WTC11 (cell line): ENCODE results near the gene RAPGEF1. TPM values are rescaled to one million over a fixed set of nuclear protein-coding genes. Genes with fewer than 3 reads are reported as not detected.

Experiments used
- ATAC-seq: fragments of 200-7000 bp; cut with Tn5 transposase; 2 replicates; pipeline ENCODE4 v1.10.0; 2021; ENCODE audit warnings: mild to moderate bottlenecking, moderate library complexity
- CTCF ChIA-PET: fragments of 300-600 bp; sonication (Branson Sonifier 250); formaldehyde crosslinking; loops from one replicate; lab custom pipeline; 2021; ENCODE audit warnings: antibody characterized with exemption; lab: Charles Lee
- POLR2A ChIA-PET: fragments of 350-600 bp; sonication (Branson Sonifier 250); formaldehyde crosslinking; loops from one replicate; lab custom pipeline; 2021; ENCODE audit warnings: antibody characterized with exemption; lab: Charles Lee
- DNase-seq: peaks from one replicate; pipeline ENCODE4 v3.0.0; 2021; ENCODE audit warnings: low spot score
- H3K27ac Mint-ChIP-seq: 2 replicates; pipeline ENCODE4 v1.8.0; 2021; ENCODE audit warnings: mixed read lengths
- H3K27me3 Mint-ChIP-seq: 2 replicates; pipeline ENCODE4 v1.8.0; 2021; ENCODE audit warnings: low read depth, mild to moderate bottlenecking, moderate library complexity, mixed read lengths
- H3K36me3 Mint-ChIP-seq: 2 replicates; pipeline ENCODE4 v1.8.0; 2021; ENCODE audit warnings: mixed read lengths
- H3K4me1 Mint-ChIP-seq: 2 replicates; pipeline ENCODE4 v1.8.0; 2022; ENCODE audit warnings: mixed read lengths
- H3K4me3 Mint-ChIP-seq: 2 replicates; pipeline ENCODE4 v1.8.0; 2021; ENCODE audit warnings: mild to moderate bottlenecking, moderate library complexity, mixed read lengths
- H3K9me3 Mint-ChIP-seq: 2 replicates; pipeline ENCODE4 v1.8.0; 2021; ENCODE audit warnings: mixed read lengths
- ARID4B ChIP-seq: sonication (generic); formaldehyde crosslinking; IDR thresholded peaks from 2 replicates; pipeline ENCODE4 v1.8.0; 2023; ENCODE audit warnings: missing genetic modification reagents, mild to moderate bottlenecking, borderline replicate concordance
- FOXK1 ChIP-seq: sonication (generic); formaldehyde crosslinking; IDR thresholded peaks from 2 replicates; pipeline ENCODE4 v1.8.0; 2022; ENCODE audit warnings: mild to moderate bottlenecking, moderate library complexity, missing genetic modification reagents
- HMGXB4 ChIP-seq: sonication (generic); formaldehyde crosslinking; IDR thresholded peaks from 2 replicates; pipeline ENCODE4 v1.8.1; 2023; ENCODE audit warnings: mild to moderate bottlenecking, moderate library complexity, missing genetic modification reagents
- IRF2 ChIP-seq: sonication (generic); formaldehyde crosslinking; IDR thresholded peaks from 2 replicates; pipeline ENCODE4 v1.8.0; 2022; ENCODE audit warnings: low read depth, missing genetic modification reagents, borderline replicate concordance
- NFATC4 ChIP-seq: fragments of 250-450 bp; sonication (Bioruptor Pico); IDR thresholded peaks from 2 replicates; pipeline ENCODE4 v1.9.0; 2021; ENCODE audit warnings: mild to moderate bottlenecking
- OVOL2 ChIP-seq: fragments of 250-450 bp; sonication (Bioruptor Pico); IDR thresholded peaks from 2 replicates; pipeline ENCODE4 v1.9.0; 2021; ENCODE audit warnings: mild to moderate bottlenecking, borderline replicate concordance
- RELA ChIP-seq: sonication (generic); formaldehyde crosslinking; IDR thresholded peaks from 2 replicates; pipeline ENCODE4 v1.8.1; 2022; ENCODE audit warnings: missing genetic modification reagents, mild to moderate bottlenecking, borderline replicate concordance
- RORB ChIP-seq: fragments of 250-450 bp; sonication (Bioruptor Pico); IDR thresholded peaks from 2 replicates; pipeline ENCODE4 v1.9.0; 2021; ENCODE audit warnings: mild to moderate bottlenecking
- SOX15 ChIP-seq: fragments of 250-450 bp; sonication (Bioruptor Pico); IDR thresholded peaks from 2 replicates; pipeline ENCODE4 v1.9.0; 2021; ENCODE audit warnings: mild to moderate bottlenecking
- STAT6 ChIP-seq: sonication (generic); formaldehyde crosslinking; conservative IDR thresholded peaks from 2 replicates; pipeline ENCODE4 v1.8.1; 2023; ENCODE audit warnings: mild to moderate bottlenecking, low read depth, missing genetic modification reagents, moderate library complexity
- TCF7 ChIP-seq: sonication (generic); formaldehyde crosslinking; IDR thresholded peaks from 2 replicates; pipeline ENCODE4 v1.8.0; 2022; ENCODE audit warnings: mild to moderate bottlenecking, low read depth, missing genetic modification reagents, moderate library complexity
- USF2 ChIP-seq: sonication (generic); formaldehyde crosslinking; IDR thresholded peaks from 2 replicates; pipeline ENCODE4 v1.8.1; 2023; ENCODE audit warnings: mild to moderate bottlenecking, missing genetic modification reagents, moderate library complexity
- ZNF138 ChIP-seq: sonication (generic); formaldehyde crosslinking; conservative IDR thresholded peaks from 2 replicates; pipeline ENCODE4 v1.8.1; 2022; ENCODE audit warnings: mild to moderate bottlenecking, moderate library complexity, missing genetic modification reagents
- ZNF396 ChIP-seq: fragments of 250-450 bp; sonication (Bioruptor Pico); IDR thresholded peaks from 2 replicates; pipeline ENCODE4 v1.8.0; 2021; ENCODE audit warnings: mild to moderate bottlenecking, moderate library complexity, borderline replicate concordance
- ZNF423 ChIP-seq: fragments of 250-450 bp; sonication (Bioruptor Pico); IDR thresholded peaks from 2 replicates; pipeline ENCODE4 v2.1.2; 2022; ENCODE audit warnings: mild to moderate bottlenecking, moderate library complexity
- ZNF512 ChIP-seq: sonication (generic); formaldehyde crosslinking; IDR thresholded peaks from 2 replicates; pipeline ENCODE4 v1.8.1; 2022; ENCODE audit warnings: missing genetic modification reagents, borderline replicate concordance
- total RNA-seq: library from RNA; stranded (reverse); gene quantifications from 3 replicates; pipeline ENCODE4 v1.2.3, GENCODE V29; 2021

The RAPGEF1 gene
- total RNA-seq, 1 experiment from 2014 or later: 66.2 TPM

GRCh38 chr9:131642496-131643083 lies 97.3 kb downstream of the RAPGEF1 start:
- CTCF ChIA-PET: interaction anchor here (0.6 to 2.0 kb wide), 9 partner anchors 11 to 96 kb away, joined by 3 to 7 read pairs (median 5); no protein-coding TSS in a partner anchor
- Mint-ChIP-seq H3K9me3 (no peaks in the 10 kb centered on the region), H3K27me3 (no peaks in the 10 kb centered on the region), H3K36me3 (peaks cover 19% of the 10 kb centered on the region), H3K4me1 (peaks cover 29% of the 10 kb centered on the region), H3K4me3 (no peak overlapping the region), H3K27ac (0 out of 2 replicates have a peak overlapping the region, but pooled peaks have one; percentile 47)
- TF ChIP-seq TCF7 (no peak), SOX15 (no peak), STAT6 (no peak), ZNF512 (no peak), ZNF423 (no peak), OVOL2 (no peak), HMGXB4 (CRISPR knock-in tag) (no peak), ZNF138 (no peak), FOXK1 (CRISPR knock-in tag) (no peak), USF2 (CRISPR knock-in tag) (no peak), IRF2 (CRISPR knock-in tag) (no peak), RORB (no peak), ARID4B (CRISPR knock-in tag) (no peak), NFATC4 (no peak), ZNF396 (CRISPR knock-in tag) (no peak), RELA (CRISPR knock-in tag) (no peak)
- POLR2A ChIA-PET: no interaction called here
- peak; percentile 43 for ATAC-seq
- no peak for DNase-seq
